HepG2 (cell line): ENCODE results near the gene NPBWR2. TPM values are rescaled to one million over a fixed set of nuclear protein-coding genes. Genes with fewer than 3 reads are reported as not detected.

Experiments used
- CEBPB ChIP-seq: IDR thresholded peaks from 2 replicates; pipeline ENCODE4 v1.6.1; 2011; ENCODE audit warnings: low read depth, low read length, improper control_type of control experiment, borderline replicate concordance
- KDM1A ChIP-seq: IDR thresholded peaks from 2 replicates; pipeline ENCODE4 v1.6.1; 2016; ENCODE audit warnings: missing compliant biosample characterization
- NCOR1 ChIP-seq: fragments of 200-600 bp; sonication (generic); IDR thresholded peaks from 2 replicates; pipeline ENCODE4 v1.7.0; 2017; ENCODE audit warnings: antibody characterized with exemption, low read length, borderline replicate concordance
- NKX3-1 ChIP-seq: sonication (generic); formaldehyde crosslinking; IDR thresholded peaks from 2 replicates; pipeline ENCODE4 v1.5.0; 2020; ENCODE audit warnings: missing genetic modification reagents
- TCF12 ChIP-seq, 2 experiments: fragments of 450-650 bp in 1 of 2; sonication (generic) in 1 of 2; formaldehyde crosslinking in 1 of 2; IDR thresholded peaks; 2 replicates each; pipeline versions ENCODE4 v1.6.1 to v1.8.0; 2017 to 2022; ENCODE audit warnings: antibody characterized with exemption in 1 of 2, mild to moderate bottlenecking in 1 of 2, missing genetic modification reagents in 1 of 2, moderate library complexity in 1 of 2
- TEAD3 ChIP-seq: optimal IDR thresholded peaks from 2 replicates; pipeline ENCODE3; 2016; ENCODE audit warnings: borderline replicate concordance
- ZNF569 ChIP-seq: sonication (generic); formaldehyde crosslinking; IDR thresholded peaks from 2 replicates; pipeline ENCODE4 v1.5.0; 2020; ENCODE audit warnings: mild to moderate bottlenecking, missing genetic modification reagents, moderate library complexity, borderline replicate concordance
- ZNF615 ChIP-seq: sonication (generic); formaldehyde crosslinking; IDR thresholded peaks from 2 replicates; pipeline ENCODE4 v1.5.0; 2020; ENCODE audit warnings: mild to moderate bottlenecking, missing genetic modification reagents, borderline replicate concordance
- ZNF670 ChIP-seq: sonication (generic); formaldehyde crosslinking; IDR thresholded peaks from 2 replicates; pipeline ENCODE4 v1.8.0; 2022; ENCODE audit warnings: mild to moderate bottlenecking, missing genetic modification reagents, borderline replicate concordance
- ZNF839 ChIP-seq: sonication (generic); formaldehyde crosslinking; IDR thresholded peaks from 2 replicates; pipeline ENCODE4 v1.4.0; 2020; ENCODE audit warnings: missing genetic modification reagents, mild to moderate bottlenecking, borderline replicate concordance
- polyA plus RNA-seq, 8 experiments: library from polyadenylated mRNA; depleted of rRNA in 3 of 8; stranded (reverse) in 7 of 8; unstranded in 1 of 8; fragments of >200 nt; fragmentation: Illumina TruSeq in 4 of 8; extraction: Trizol in 4 of 8; gene quantifications; 2 replicates each; pipeline versions ENCODE4 v1.2.1 to v1.2.3, GENCODE V29; 2011 to 2016; ENCODE audit warnings: low read depth in 4 of 8, missing spikeins in 1 of 8, mixed read lengths in 1 of 8; ENCODE audit not compliant: insufficient read depth in 1 of 8
- total RNA-seq, 5 experiments: library from RNA; depleted of rRNA; stranded (reverse); fragments of >200 nt; fragmentation: Illumina TruSeq; extraction: Trizol; gene quantifications; 2 replicates each; pipeline ENCODE4 v1.2.3, GENCODE V29; 2016; ENCODE audit warnings: low read depth in 1 of 5
- TF ChIP-seq, protein P1 (sequence below): sonication (generic); formaldehyde crosslinking; IDR thresholded peaks from 2 replicates; pipeline ENCODE4 v1.8.0; 2023; ENCODE audit warnings: mild to moderate bottlenecking, missing genetic modification reagents
- TF ChIP-seq, protein P2 (sequence below): sonication (generic); formaldehyde crosslinking; IDR thresholded peaks from 2 replicates; pipeline ENCODE4 v1.4.0; 2020; ENCODE audit warnings: mild to moderate bottlenecking, missing genetic modification reagents
- TF ChIP-seq, protein P3 (sequence below), 2 experiments: IDR thresholded peaks; 2 replicates each; pipeline ENCODE4 v1.6.1; 2011 to 2012; ENCODE audit warnings: low read length in 2 of 2, borderline replicate concordance in 1 of 2, low read depth in 1 of 2, mild to moderate bottlenecking in 1 of 2, moderate library complexity in 1 of 2
- TF ChIP-seq, protein P4 (sequence below): sonication (generic); formaldehyde crosslinking; IDR thresholded peaks from 2 replicates; pipeline ENCODE4 v1.5.0; 2020; ENCODE audit warnings: missing genetic modification reagents, mild to moderate bottlenecking, borderline replicate concordance
- TF ChIP-seq, protein P5 (sequence below): sonication (generic); formaldehyde crosslinking; IDR thresholded peaks from 2 replicates; pipeline ENCODE4 v1.5.1; 2020; ENCODE audit warnings: mild to moderate bottlenecking, missing genetic modification reagents, moderate library complexity

NPBWR2 gene
- total and polyA plus RNA-seq, 2 of the 13 experiments (the other 11 are each of a cell fraction or from before 2014, with no cell fraction given): not detected

DNA sequence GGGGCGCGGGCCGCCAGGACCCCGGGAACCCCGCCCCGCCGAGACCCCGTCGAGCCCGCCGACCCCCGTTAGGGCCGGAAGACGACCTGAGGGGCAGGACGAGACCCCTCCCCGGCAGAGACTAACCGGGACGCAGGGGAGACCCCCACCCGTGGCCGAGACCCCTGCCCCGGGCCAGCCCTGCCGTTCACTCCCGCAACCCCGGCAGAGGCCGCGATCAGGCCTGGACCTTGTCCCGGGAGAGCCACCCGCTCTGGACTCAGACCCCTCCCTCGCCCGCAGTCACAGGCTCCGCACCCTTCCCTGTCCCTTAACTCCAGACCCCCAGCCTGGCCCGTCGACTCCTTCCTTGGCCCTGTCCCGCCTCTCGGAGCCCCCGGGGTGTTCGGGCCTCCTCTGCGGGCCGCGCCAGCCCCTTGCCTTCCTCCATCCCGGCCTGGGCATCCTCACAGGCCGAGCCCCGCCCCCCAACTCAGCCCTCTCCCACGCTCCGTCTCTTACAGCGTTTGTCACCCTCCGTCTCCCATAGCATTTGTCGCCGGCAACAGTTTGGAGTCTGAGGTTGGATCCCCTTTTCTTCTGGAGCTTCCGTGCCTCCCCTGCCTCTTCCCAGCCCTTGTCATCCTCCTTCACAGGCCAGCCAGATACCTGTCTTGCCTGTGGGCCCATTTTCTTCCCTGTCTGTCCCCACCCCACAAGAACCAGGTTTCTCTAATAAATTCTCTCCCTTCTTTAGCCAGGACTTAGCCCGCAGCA lies 43.8 kb downstream of the NPBWR2 start (continued):
- TF ChIP-seq, protein P1, sequence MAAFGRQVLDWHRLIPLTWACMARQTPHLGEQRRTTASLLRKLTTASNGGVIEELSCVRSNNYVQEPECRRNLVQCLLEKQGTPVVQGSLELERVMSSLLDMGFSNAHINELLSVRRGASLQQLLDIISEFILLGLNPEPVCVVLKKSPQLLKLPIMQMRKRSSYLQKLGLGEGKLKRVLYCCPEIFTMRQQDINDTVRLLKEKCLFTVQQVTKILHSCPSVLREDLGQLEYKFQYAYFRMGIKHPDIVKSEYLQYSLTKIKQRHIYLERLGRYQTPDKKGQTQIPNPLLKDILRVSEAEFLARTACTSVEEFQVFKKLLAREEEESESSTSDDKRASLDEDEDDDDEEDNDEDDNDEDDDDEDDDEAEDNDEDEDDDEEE (CRISPR knock-in tag): 0 out of 2 replicates have a peak, but pooled peaks have one; percentile 58
- TF ChIP-seq NKX3-1 (CRISPR knock-in tag): no peak; the same call in 1 of the 2 replicates
- TF ChIP-seq, protein P2, sequence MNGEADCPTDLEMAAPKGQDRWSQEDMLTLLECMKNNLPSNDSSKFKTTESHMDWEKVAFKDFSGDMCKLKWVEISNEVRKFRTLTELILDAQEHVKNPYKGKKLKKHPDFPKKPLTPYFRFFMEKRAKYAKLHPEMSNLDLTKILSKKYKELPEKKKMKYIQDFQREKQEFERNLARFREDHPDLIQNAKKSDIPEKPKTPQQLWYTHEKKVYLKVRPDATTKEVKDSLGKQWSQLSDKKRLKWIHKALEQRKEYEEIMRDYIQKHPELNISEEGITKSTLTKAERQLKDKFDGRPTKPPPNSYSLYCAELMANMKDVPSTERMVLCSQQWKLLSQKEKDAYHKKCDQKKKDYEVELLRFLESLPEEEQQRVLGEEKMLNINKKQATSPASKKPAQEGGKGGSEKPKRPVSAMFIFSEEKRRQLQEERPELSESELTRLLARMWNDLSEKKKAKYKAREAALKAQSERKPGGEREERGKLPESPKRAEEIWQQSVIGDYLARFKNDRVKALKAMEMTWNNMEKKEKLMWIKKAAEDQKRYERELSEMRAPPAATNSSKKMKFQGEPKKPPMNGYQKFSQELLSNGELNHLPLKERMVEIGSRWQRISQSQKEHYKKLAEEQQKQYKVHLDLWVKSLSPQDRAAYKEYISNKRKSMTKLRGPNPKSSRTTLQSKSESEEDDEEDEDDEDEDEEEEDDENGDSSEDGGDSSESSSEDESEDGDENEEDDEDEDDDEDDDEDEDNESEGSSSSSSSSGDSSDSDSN (CRISPR knock-in tag): peak; percentile 68
- TF ChIP-seq ZNF569 (CRISPR knock-in tag): no peak
- no peak; the same call in 1 of the 2 replicates for TF ChIP-seq ZNF670 (CRISPR knock-in tag)
- TF ChIP-seq NCOR1: peak; percentile 22; the same call in 1 of the 2 replicates
- no peak for TF ChIP-seq KDM1A
- TF ChIP-seq, protein P3, sequence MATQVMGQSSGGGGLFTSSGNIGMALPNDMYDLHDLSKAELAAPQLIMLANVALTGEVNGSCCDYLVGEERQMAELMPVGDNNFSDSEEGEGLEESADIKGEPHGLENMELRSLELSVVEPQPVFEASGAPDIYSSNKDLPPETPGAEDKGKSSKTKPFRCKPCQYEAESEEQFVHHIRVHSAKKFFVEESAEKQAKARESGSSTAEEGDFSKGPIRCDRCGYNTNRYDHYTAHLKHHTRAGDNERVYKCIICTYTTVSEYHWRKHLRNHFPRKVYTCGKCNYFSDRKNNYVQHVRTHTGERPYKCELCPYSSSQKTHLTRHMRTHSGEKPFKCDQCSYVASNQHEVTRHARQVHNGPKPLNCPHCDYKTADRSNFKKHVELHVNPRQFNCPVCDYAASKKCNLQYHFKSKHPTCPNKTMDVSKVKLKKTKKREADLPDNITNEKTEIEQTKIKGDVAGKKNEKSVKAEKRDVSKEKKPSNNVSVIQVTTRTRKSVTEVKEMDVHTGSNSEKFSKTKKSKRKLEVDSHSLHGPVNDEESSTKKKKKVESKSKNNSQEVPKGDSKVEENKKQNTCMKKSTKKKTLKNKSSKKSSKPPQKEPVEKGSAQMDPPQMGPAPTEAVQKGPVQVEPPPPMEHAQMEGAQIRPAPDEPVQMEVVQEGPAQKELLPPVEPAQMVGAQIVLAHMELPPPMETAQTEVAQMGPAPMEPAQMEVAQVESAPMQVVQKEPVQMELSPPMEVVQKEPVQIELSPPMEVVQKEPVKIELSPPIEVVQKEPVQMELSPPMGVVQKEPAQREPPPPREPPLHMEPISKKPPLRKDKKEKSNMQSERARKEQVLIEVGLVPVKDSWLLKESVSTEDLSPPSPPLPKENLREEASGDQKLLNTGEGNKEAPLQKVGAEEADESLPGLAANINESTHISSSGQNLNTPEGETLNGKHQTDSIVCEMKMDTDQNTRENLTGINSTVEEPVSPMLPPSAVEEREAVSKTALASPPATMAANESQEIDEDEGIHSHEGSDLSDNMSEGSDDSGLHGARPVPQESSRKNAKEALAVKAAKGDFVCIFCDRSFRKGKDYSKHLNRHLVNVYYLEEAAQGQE (IDR thresholded peaks at IDR 0.05; ENCODE audit: borderline replicate concordance in 1 of 2, low read depth in 1 of 2, low read length in 2 of 2): no peak; a peak in 1 of 4 replicates
- peak; percentile 14 for TF ChIP-seq TEAD3 (CRISPR knock-in tag)
- TF ChIP-seq ZNF615 (CRISPR knock-in tag): no peak
- no peak for TF ChIP-seq CEBPB
- TF ChIP-seq, protein P4, sequence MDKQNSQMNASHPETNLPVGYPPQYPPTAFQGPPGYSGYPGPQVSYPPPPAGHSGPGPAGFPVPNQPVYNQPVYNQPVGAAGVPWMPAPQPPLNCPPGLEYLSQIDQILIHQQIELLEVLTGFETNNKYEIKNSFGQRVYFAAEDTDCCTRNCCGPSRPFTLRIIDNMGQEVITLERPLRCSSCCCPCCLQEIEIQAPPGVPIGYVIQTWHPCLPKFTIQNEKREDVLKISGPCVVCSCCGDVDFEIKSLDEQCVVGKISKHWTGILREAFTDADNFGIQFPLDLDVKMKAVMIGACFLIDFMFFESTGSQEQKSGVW (CRISPR knock-in tag): no peak
- TF ChIP-seq TCF12 (IDR thresholded peaks at IDR 0.05): no peak
- TF ChIP-seq TCF12 (CRISPR knock-in tag; IDR thresholded peaks at IDR 0.05): no peak
- no peak for TF ChIP-seq ZNF839 (CRISPR knock-in tag)
- TF ChIP-seq, protein P5, sequence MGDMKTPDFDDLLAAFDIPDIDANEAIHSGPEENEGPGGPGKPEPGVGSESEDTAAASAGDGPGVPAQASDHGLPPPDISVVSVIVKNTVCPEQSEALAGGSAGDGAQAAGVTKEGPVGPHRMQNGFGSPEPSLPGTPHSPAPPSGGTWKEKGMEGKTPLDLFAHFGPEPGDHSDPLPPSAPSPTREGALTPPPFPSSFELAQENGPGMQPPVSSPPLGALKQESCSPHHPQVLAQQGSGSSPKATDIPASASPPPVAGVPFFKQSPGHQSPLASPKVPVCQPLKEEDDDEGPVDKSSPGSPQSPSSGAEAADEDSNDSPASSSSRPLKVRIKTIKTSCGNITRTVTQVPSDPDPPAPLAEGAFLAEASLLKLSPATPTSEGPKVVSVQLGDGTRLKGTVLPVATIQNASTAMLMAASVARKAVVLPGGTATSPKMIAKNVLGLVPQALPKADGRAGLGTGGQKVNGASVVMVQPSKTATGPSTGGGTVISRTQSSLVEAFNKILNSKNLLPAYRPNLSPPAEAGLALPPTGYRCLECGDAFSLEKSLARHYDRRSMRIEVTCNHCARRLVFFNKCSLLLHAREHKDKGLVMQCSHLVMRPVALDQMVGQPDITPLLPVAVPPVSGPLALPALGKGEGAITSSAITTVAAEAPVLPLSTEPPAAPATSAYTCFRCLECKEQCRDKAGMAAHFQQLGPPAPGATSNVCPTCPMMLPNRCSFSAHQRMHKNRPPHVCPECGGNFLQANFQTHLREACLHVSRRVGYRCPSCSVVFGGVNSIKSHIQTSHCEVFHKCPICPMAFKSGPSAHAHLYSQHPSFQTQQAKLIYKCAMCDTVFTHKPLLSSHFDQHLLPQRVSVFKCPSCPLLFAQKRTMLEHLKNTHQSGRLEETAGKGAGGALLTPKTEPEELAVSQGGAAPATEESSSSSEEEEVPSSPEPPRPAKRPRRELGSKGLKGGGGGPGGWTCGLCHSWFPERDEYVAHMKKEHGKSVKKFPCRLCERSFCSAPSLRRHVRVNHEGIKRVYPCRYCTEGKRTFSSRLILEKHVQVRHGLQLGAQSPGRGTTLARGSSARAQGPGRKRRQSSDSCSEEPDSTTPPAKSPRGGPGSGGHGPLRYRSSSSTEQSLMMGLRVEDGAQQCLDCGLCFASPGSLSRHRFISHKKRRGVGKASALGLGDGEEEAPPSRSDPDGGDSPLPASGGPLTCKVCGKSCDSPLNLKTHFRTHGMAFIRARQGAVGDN: no peak; the same call in none of the 2 replicates
